ENCODE results near the gene DVL2.
A peak's percentile ranks its signal among the peaks of the same experiment; 100 is the strongest.

Gene DVL2

GRCh38 chr17:7203391-7203790 lies 30.9 kb downstream of the DVL2 start:
- H3K4me1 ChIP-seq (ENCODE audit: control insufficient read depth, low read depth, low read length) = peaks cover 5% of the 10 kb centered on the region
- no peak overlapping the region for H3K4me3 ChIP-seq (ENCODE audit: low read length)
- no peak overlapping the region for H2BK120ac ChIP-seq (ENCODE audit: low read depth, low read length)
- H3K79me2 ChIP-seq (ENCODE audit: control insufficient read depth, insufficient read depth, low read length) = no peaks in the 10 kb centered on the region
- H3K4me2 ChIP-seq (ENCODE audit: low read length) = no peak overlapping the region
- H3K18ac ChIP-seq (ENCODE audit: low read length) = no peak overlapping the region
- H3K36me3 ChIP-seq (ENCODE audit: control insufficient read depth, insufficient read depth, low read length) = peaks cover 3% of the 10 kb centered on the region
- no peak overlapping the region for H4K8ac ChIP-seq (ENCODE audit: low read depth, low read length)
- H3K56ac ChIP-seq (ENCODE audit: low read length) = no peak overlapping the region
- no peak for DNase-seq
- H3K79me1 ChIP-seq (ENCODE audit: low read length) = peaks cover 6% of the 10 kb centered on the region
- H4K5ac ChIP-seq (ENCODE audit: low read length) = no peak overlapping the region
- no peak overlapping the region for H2BK15ac ChIP-seq (replicated peaks; ENCODE audit: low read depth)
- H3K9ac ChIP-seq (ENCODE audit: low read length) = no peak overlapping the region
- WGBS (ENCODE audit: extremely low coverage, insufficient coverage, low lambda C conversion rate) = no CpG with 5 or more reads among the region's 16 CpGs
- no peak overlapping the region for H3K27ac ChIP-seq (ENCODE audit: low read depth, low read length)
- H2AK5ac ChIP-seq (ENCODE audit: low read length) = no peak overlapping the region
- no peaks in the 10 kb centered on the region for H3K27me3 ChIP-seq (ENCODE audit: insufficient read depth, low read length, poor library complexity)
- no peak overlapping the region for H2BK5ac ChIP-seq (ENCODE audit: low read length)
- no peak overlapping the region for H3K23ac ChIP-seq (ENCODE audit: low read length)
- H3K4ac ChIP-seq (ENCODE audit: low read depth, low read length) = no peak overlapping the region

- H3K79me2 ChIP-seq (ENCODE audit: control insufficient read depth, insufficient read depth, low read length) = no peaks in the 10 kb centered on the region
- no peak overlapping the region for H3K4me3 ChIP-seq (ENCODE audit: low read length)
- no CpG with 5 or more reads among the region's 22 CpGs for WGBS (ENCODE audit: extremely low coverage, insufficient coverage, low lambda C conversion rate)
- no peak overlapping the region for H2BK5ac ChIP-seq (ENCODE audit: low read length)
- no peak overlapping the region for H3K23ac ChIP-seq (ENCODE audit: low read length)
- no peak overlapping the region for H2BK15ac ChIP-seq (replicated peaks; ENCODE audit: low read depth)
- no peak overlapping the region for H3K4ac ChIP-seq (ENCODE audit: low read depth, low read length)
- H3K79me1 ChIP-seq (ENCODE audit: low read length) = no peaks in the 10 kb centered on the region
- H3K27ac ChIP-seq (ENCODE audit: low read depth, low read length) = no peak overlapping the region
- no peaks in the 10 kb centered on the region for H3K27me3 ChIP-seq (ENCODE audit: insufficient read depth, low read length, poor library complexity)
- no peak overlapping the region for H2BK120ac ChIP-seq (ENCODE audit: low read depth, low read length)
- H3K36me3 ChIP-seq (ENCODE audit: control insufficient read depth, insufficient read depth, low read length) = peaks cover 8% of the 10 kb centered on the region
- H3K9ac ChIP-seq (ENCODE audit: low read length) = no peak overlapping the region
- H3K56ac ChIP-seq (ENCODE audit: low read length) = no peak overlapping the region
- no peak for DNase-seq
- H3K4me1 ChIP-seq (ENCODE audit: control insufficient read depth, low read depth, low read length) = no peaks in the 10 kb centered on the region
- no peak overlapping the region for H4K8ac ChIP-seq (ENCODE audit: low read depth, low read length)
- H4K5ac ChIP-seq (ENCODE audit: low read length) = no peak overlapping the region
- H3K4me2 ChIP-seq (ENCODE audit: low read length) = no peak overlapping the region
- no peak overlapping the region for H2AK5ac ChIP-seq (ENCODE audit: low read length)
- no peak overlapping the region for H3K18ac ChIP-seq (ENCODE audit: low read length)
Measured at GRCh38 chr17:7196651-7197401, 37.5 kb downstream of the DVL2 start.

GRCh38 chr17:7195971-7196370 lies 38.3 kb downstream of the DVL2 start:
- peaks cover 8% of the 10 kb centered on the region for H3K36me3 ChIP-seq (ENCODE audit: control insufficient read depth, insufficient read depth, low read length)
- H2BK15ac ChIP-seq (replicated peaks; ENCODE audit: low read depth) = no peak overlapping the region
- H3K27ac ChIP-seq (ENCODE audit: low read depth, low read length) = no peak overlapping the region
- no peak overlapping the region for H4K8ac ChIP-seq (ENCODE audit: low read depth, low read length)
- no peaks in the 10 kb centered on the region for H3K4me1 ChIP-seq (ENCODE audit: control insufficient read depth, low read depth, low read length)
- H2AK5ac ChIP-seq (ENCODE audit: low read length) = no peak overlapping the region
- H2BK120ac ChIP-seq (ENCODE audit: low read depth, low read length) = no peak overlapping the region
- H3K27me3 ChIP-seq (ENCODE audit: insufficient read depth, low read length, poor library complexity) = no peaks in the 10 kb centered on the region
- DNase-seq = no peak
- no peak overlapping the region for H3K23ac ChIP-seq (ENCODE audit: low read length)
- WGBS (ENCODE audit: extremely low coverage, insufficient coverage, low lambda C conversion rate) = no CpG with 5 or more reads among the region's 12 CpGs
- no peaks in the 10 kb centered on the region for H3K79me1 ChIP-seq (ENCODE audit: low read length)
- H3K9ac ChIP-seq (ENCODE audit: low read length) = no peak overlapping the region
- no peak overlapping the region for H2BK5ac ChIP-seq (ENCODE audit: low read length)
- no peak overlapping the region for H3K18ac ChIP-seq (ENCODE audit: low read length)
- no peak overlapping the region for H3K56ac ChIP-seq (ENCODE audit: low read length)
- H3K4me2 ChIP-seq (ENCODE audit: low read length) = no peak overlapping the region
- H3K4me3 ChIP-seq (ENCODE audit: low read length) = no peak overlapping the region
- H3K4ac ChIP-seq (ENCODE audit: low read depth, low read length) = no peak overlapping the region
- no peaks in the 10 kb centered on the region for H3K79me2 ChIP-seq (ENCODE audit: control insufficient read depth, insufficient read depth, low read length)
- H4K5ac ChIP-seq (ENCODE audit: low read length) = no peak overlapping the region

- no CpG with 5 or more reads among the region's 12 CpGs for WGBS (ENCODE audit: extremely low coverage, insufficient coverage, low lambda C conversion rate)
Measured at GRCh38 chr17:7192271-7192937, 41.9 kb downstream of the DVL2 start.

GRCh38 chr17:7191571-7192270 lies 42.6 kb downstream of the DVL2 start:
- no peaks in the 10 kb centered on the region for H3K79me1 ChIP-seq (ENCODE audit: low read length)
- no peak overlapping the region for H3K27ac ChIP-seq (ENCODE audit: low read depth, low read length)
- H3K4ac ChIP-seq (ENCODE audit: low read depth, low read length) = no peak overlapping the region
- no peak overlapping the region for H2BK15ac ChIP-seq (replicated peaks; ENCODE audit: low read depth)
- H3K79me2 ChIP-seq (ENCODE audit: control insufficient read depth, insufficient read depth, low read length) = no peaks in the 10 kb centered on the region
- peak; percentile 79 for DNase-seq
- H2BK120ac ChIP-seq (ENCODE audit: low read depth, low read length) = no peak overlapping the region
- H4K5ac ChIP-seq (ENCODE audit: low read length) = no peak overlapping the region
- H3K9ac ChIP-seq (ENCODE audit: low read length) = no peak overlapping the region
- H3K18ac ChIP-seq (ENCODE audit: low read length) = no peak overlapping the region
- no peak overlapping the region for H3K4me3 ChIP-seq (ENCODE audit: low read length)
- H2AK5ac ChIP-seq (ENCODE audit: low read length) = no peak overlapping the region
- WGBS (ENCODE audit: extremely low coverage, insufficient coverage, low lambda C conversion rate) = no CpG with 5 or more reads among the region's 26 CpGs
- no peak overlapping the region for H3K56ac ChIP-seq (ENCODE audit: low read length)
- no peaks in the 10 kb centered on the region for H3K27me3 ChIP-seq (ENCODE audit: insufficient read depth, low read length, poor library complexity)
- no peak overlapping the region for H4K8ac ChIP-seq (ENCODE audit: low read depth, low read length)
- peaks cover 5% of the 10 kb centered on the region for H3K36me3 ChIP-seq (ENCODE audit: control insufficient read depth, insufficient read depth, low read length)
- no peak overlapping the region for H3K23ac ChIP-seq (ENCODE audit: low read length)
- no peak overlapping the region for H2BK5ac ChIP-seq (ENCODE audit: low read length)
- no peak overlapping the region for H3K4me2 ChIP-seq (ENCODE audit: low read length)
- H3K4me1 ChIP-seq (ENCODE audit: control insufficient read depth, low read depth, low read length) = no peaks in the 10 kb centered on the region

More at GRCh38 chr17:7192271-7192937, 41.9 kb downstream of the DVL2 start:
- no peak overlapping the region for H3K27ac ChIP-seq (ENCODE audit: low read depth, low read length)
- H3K4me1 ChIP-seq (ENCODE audit: control insufficient read depth, low read depth, low read length) = no peaks in the 10 kb centered on the region
- no peak overlapping the region for H3K56ac ChIP-seq (ENCODE audit: low read length)
- H3K27me3 ChIP-seq (ENCODE audit: insufficient read depth, low read length, poor library complexity) = no peaks in the 10 kb centered on the region
- no peak overlapping the region for H3K23ac ChIP-seq (ENCODE audit: low read length)
- no peak overlapping the region for H2BK120ac ChIP-seq (ENCODE audit: low read depth, low read length)
- DNase-seq = no peak
- no peak overlapping the region for H2BK15ac ChIP-seq (replicated peaks; ENCODE audit: low read depth)
- H2BK5ac ChIP-seq (ENCODE audit: low read length) = no peak overlapping the region
- no peak overlapping the region for H3K4ac ChIP-seq (ENCODE audit: low read depth, low read length)
- H3K79me2 ChIP-seq (ENCODE audit: control insufficient read depth, insufficient read depth, low read length) = no peaks in the 10 kb centered on the region
- peaks cover 5% of the 10 kb centered on the region for H3K36me3 ChIP-seq (ENCODE audit: control insufficient read depth, insufficient read depth, low read length)
- H3K18ac ChIP-seq (ENCODE audit: low read length) = no peak overlapping the region
- no peak overlapping the region for H3K9ac ChIP-seq (ENCODE audit: low read length)
- no peak overlapping the region for H3K4me3 ChIP-seq (ENCODE audit: low read length)
- no peak overlapping the region for H4K5ac ChIP-seq (ENCODE audit: low read length)
- no peak overlapping the region for H2AK5ac ChIP-seq (ENCODE audit: low read length)
- H3K79me1 ChIP-seq (ENCODE audit: low read length) = no peaks in the 10 kb centered on the region
- no peak overlapping the region for H3K4me2 ChIP-seq (ENCODE audit: low read length)
- H4K8ac ChIP-seq (ENCODE audit: low read depth, low read length) = no peak overlapping the region

All from mesendoderm (in vitro differentiated cells).